Hypothalamus (tissue), 51 donors: Measurements from ENCODE around the gene SPNS3.

Experiments
- DNase-seq, 51 donors: peaks; one replicate each; lab custom pipeline; 2025; lab: John Stamatoyannopoulos, UW

The SPNS3 gene

DNA sequence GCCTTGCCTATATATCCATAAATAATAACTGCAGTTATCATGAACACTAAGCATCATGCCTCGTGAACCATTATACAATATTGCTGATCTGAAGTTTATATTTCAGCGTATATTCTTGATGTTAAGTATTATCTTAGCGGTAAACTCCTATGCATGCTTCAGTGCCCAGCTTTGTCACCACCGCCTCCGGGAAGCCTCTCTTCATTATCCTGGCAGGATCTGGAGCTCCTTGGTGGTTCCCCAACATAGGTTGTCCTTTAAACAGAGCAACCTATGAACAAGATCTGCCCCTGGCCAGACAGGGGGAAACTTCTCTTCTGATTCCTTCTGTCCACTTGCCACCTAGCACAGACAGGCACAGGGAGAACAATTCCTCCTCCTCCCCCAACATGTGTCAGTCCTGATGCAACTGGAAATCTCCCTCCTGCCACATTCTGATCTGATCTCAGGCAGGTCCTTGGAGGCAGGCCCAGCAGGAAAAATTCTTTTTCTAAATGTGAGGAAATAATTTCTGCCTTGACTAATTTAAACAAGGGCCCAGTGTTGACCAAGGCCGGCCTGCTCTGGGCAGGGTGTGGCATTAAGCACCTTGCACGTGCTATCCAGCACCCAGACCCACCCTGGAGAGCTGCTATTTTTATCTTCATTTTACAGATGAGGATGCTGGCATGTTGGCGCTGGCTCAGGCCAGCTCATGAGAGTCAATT, 87.3 kb downstream of the SPNS3 start:
- DNase-seq: no peak

DNA sequence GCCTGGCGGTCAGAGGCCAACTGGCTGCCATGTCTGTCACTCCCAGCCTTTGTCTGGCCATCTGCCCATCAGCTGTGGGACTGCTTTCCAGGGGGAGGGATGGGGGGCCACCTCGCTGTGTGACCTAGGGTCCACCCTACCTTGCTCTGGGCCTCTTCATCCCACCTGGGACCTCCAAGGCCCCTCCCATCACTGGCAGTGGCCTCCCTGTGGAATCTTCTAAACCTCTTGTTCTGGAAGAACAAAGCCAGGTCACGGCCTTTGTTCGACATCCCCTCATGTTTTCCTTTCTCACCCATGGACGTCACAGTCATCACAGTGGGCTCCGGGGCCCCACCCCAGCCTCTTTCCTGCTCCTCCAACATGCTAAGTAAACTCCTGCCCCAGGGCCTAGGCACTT, 88.9 kb downstream of the SPNS3 start:
- no peak for DNase-seq

DNA sequence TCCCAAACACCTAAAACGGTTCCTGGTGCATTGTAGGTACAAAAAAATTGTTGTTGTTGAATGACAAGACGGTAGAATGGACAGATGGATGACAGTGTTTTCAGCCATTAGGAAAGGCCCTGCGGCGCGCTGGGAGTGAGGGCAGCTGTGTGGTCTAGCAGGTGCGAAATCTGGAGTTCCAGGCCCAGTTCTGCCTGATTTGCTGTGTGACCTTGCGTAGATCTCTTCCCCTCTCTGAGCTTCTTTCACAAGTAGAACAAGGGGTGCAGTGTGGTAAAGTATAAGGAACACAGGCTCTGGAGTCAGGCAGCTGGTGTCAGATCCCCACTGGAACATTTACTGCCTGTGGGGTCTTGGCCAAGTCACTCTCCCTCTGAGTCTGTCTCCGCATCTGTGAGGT, 90.2 kb downstream of the SPNS3 start:
- DNase-seq: no peak

DNA sequence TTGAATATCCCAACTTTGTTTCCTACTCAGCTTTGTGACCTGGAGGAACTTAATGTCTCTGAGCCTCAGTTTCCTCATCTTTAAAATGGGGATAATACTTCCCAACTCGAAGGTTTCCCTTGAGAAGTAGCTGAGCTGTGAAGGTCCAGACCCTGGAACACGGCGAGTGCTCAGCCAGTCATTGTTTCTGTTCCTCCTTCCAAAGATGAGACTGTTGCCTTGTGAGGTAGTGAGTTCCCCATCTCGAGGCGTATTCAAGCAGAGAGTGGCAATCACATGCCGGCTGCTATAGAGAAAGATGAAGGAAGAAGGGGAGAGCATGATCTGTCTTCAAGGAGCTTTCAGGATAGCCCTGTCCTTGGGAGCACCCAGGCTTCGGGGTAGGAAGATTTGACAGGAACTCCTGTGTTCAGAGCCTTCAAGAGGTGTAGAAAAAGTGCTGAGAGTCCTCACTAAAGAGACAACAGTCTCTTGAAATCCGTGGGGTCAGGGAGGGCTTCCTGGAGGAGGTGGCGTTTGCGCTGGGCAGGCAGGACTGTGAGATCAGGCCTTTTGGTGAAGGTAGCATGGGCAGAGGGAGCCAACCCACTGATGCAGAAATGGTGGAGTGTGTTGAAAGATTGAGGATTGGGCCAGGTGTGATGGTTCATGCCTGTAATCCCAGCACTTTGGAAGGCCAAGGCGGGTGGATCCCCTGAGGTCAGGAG, 92.1 kb downstream of the SPNS3 start:
- no peak for DNase-seq

DNA sequence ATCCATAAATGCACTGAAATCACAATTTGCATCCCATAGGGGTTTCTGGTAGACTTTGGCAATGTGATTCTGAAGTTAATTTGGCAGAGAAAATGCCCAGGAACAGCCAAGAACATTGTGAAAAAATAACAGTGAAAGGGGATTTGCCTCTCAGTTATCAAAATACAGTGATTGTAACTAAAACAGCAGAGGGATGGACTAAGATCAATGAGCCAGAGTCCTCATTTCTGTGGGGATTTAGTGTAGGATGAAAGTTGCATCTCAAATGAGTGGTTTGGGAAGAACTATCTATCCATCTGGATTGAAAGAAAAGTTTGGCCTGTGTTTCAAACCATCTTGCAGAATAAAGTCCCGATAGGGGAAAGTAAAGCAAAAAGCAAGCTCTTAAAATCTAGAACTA, 93.4 kb downstream of the SPNS3 start:
- no peak for DNase-seq

DNA sequence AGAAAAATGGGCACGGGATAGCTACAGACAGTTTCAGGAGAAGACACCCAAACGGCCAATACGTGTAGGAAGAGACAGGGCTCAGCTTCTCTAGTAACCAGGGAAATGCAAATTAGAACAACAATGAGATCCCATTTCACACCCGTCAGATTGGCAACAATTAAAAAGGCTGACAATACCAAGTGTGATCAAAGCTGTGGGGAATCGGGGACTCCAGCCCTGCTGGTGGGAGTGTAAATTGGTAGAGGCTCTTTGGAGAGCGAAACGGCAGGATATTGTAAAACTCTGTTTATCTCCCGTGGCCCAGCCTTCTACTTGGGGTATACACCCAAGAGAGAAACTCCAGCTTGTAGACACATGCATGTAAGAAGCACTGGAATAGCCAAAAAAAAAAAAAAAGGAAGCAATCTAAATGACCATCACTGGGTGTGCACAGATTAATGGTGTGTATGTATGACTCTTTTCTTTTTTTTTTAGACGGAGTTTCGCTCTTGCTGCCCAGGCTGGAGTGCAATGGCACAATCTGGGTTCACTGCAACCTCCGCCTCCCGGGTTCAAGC, 93.9 kb downstream of the SPNS3 start:
- peak in 1 of 51 donors; percentile 30 for DNase-seq

DNA sequence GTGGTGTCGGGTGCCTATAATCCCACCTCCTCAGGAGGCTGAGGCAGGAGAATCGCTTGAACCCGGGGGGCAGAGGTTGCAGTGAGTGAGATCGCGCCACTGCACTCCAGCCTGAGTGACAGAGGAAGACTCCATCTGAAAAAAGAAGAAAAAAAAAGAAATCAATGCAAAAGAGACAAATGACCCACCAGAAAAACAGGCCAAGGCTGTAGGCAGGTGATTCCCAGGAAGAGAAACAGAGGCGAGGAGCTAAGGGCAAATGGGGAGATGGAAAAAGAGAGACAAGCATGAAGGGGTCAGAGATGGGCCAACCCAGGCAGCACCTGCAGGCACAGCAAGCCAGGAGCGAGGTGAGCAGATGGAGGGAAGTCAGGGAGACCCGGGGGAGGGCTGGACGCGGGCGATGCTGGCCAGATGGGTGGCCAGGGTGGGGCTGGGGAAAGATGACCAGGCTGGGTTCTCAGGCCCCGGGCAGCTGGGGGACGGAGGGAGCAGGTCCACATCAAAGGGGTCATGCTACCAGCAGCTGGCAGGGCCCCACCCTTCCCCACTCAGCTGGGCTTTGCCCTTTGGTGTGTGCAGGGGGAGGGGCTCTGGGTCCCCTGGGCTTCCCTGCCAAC, 95.9 kb downstream of the SPNS3 start:
- DNase-seq: no peak

DNA sequence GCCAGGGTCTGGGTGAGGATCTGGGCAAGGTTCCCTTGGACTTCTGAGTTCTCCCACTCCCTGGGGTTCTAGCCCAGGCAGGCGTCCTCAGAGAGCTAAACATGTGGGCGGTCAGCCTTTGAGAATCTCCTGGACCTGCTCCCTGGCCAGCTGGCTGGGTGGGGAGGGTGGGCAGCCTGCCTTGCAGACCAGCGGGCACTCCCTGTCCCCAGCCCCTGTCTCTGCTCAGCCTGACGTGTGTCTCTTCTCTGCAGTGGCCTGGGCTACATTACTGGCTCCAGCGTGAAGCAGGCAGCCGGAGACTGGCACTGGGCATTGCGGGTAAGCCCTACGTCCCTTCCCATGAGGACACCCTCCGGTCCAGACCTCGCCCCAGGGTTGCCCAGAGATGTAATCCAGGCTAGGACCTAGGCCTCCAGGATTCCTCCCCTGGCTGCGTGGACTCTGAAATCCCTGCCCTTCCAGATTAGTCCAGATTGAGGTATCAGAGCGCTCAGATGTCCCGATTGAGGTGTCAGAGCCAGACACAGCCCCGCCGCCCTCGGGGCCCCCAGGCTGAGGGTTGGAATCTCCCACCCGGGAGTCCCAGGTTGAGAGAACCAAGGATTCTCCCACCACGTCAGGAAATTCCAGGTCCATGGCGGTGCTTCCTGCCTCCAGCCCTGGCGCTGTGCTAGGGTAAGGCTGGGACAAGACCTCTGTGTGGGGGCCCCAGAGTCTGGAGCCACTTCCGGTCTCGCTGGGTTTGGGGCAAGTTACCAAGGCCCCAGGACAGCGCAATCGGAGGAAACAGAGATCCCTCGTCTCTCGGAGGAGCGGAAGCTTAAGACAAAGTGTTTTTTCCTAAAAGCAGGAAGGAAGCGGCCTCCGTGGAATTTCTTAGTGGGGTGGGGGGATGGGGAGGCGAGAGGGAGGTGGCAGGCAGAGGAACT, 97.3 kb downstream of the SPNS3 start:
- DNase-seq: peak in 4 of 51 donors; percentile 15 to 36 (median 25)

DNA sequence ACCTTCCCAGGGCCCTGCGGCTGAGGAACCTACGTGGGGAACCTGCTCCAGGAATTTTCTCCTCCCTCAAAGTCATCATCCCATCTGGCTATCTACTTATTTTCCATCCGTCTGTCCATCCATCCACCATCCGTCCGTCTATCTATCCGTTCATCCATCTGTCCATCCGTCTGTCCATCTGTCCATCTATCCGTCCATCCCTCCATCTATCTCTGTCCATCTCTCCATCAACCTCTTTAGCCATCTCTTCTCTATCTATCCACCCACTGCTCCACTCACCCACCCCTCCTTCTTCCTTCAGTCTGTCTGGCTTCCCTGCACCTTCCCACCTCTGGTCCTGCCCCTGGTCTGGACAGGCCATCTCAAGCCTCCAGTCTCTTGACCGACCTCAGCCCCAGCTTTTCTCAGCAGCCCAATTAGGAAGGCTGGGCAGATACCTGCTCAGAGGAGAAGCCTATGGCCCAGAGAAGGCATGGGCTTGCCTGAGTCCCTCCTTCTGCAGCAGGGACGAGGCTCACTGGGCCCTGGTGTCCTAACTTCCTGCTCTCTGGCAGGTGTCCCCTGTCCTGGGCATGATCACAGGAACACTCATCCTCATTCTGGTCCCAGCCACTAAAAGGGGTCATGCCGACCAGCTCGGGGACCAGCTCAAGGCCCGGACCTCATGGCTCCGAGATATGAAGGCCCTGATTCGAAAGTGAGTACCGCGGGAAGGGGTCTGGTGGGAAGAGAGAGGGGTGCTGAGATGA, 98.4 kb downstream of the SPNS3 start:
- no peak for DNase-seq

DNA sequence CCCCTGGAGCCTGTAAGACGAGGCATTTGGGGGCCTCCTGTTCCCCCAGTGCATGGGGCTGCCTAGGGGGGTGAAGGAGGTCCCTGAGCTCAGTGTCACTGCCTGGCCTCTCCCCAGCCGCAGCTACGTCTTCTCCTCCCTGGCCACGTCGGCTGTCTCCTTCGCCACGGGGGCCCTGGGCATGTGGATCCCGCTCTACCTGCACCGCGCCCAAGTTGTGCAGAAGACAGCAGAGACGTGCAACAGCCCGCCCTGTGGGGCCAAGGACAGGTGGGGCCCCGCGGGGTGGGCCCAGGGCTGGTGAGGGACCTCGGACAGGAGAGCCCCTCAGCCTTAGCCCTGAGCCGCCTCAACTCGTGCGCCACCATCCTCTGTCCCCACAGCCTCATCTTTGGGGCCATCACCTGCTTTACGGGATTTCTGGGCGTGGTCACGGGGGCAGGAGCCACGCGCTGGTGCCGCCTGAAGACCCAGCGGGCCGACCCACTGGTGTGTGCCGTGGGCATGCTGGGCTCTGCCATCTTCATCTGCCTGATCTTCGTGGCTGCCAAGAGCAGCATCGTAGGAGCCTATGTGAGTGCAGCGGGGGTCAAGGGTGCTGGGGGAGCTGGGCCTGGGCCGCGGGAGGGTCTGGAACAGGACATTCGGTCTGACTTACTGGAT, 99.3 kb downstream of the SPNS3 start:
- DNase-seq: no peak

DNA sequence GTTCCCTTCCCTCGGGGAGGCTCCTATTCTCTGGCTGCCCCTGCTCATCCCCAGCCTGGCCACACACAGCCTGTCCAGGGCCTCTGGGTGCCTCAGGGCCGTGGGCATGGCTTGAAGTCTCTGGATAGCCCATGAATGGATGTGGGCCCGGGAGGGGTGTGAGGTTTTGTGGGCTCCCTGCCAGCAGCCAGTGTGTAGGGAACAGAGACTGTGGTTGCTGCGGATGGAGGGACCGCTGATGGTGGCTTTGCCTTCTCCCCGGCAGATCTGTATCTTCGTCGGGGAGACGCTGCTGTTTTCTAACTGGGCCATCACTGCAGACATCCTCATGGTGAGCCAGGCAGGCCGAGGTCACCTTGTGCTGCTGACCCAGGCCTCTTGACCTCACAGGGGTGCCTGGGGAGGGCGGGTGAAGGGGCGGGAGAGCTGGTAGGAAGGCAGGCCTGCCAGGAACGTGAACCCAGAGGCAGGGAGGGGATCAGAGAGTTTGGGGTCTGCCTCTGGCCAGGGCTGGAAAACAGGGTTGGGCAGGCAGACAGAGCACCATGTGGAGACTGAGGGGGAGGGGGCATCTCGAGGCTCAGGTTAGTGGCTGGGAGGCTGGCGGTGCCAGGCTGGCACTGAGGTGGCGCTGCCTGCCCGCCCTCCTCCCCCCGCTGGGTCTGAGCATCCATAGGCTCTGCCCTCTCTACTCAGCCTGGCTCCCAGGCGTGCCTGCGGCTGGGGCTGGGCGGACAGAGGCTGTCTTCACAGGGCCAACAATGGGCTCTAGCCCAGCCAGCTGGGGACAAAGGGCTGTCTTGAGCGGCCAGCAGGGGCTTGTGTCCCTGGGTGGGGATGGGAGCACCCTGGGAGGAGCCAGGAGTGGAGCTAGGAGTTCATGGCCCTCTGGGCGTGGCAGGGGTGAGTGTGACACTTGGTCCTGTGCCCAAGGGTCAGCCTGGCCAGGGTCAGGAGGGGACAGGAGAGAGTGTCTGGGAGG, 100.1 kb downstream of the SPNS3 start:
- DNase-seq: peak in 50 of 51 donors; percentile 16 to 96 (median 86)

DNA sequence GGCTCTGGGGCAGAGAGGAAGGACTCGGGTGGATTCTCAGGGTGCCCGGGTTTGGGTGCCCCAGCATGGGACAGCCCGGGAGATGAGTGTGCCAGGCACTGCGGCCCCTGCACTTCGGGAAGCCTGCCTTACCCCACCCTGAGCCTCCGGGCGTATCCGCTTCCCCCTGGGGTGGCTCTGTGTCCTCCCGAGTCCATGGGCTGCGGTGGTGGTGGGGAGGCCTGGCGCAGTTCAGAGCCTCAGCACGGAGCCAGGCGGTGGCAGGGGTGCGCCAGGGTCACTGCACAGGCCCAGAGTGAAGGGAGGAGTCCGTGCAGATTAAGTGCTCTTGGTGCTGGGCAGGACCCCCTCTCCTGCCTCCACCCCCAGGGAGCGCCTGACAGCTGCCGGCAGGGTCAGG, 100.8 kb downstream of the SPNS3 start:
- DNase-seq: peak in 12 of 51 donors; percentile 50 to 88 (median 66)

DNA sequence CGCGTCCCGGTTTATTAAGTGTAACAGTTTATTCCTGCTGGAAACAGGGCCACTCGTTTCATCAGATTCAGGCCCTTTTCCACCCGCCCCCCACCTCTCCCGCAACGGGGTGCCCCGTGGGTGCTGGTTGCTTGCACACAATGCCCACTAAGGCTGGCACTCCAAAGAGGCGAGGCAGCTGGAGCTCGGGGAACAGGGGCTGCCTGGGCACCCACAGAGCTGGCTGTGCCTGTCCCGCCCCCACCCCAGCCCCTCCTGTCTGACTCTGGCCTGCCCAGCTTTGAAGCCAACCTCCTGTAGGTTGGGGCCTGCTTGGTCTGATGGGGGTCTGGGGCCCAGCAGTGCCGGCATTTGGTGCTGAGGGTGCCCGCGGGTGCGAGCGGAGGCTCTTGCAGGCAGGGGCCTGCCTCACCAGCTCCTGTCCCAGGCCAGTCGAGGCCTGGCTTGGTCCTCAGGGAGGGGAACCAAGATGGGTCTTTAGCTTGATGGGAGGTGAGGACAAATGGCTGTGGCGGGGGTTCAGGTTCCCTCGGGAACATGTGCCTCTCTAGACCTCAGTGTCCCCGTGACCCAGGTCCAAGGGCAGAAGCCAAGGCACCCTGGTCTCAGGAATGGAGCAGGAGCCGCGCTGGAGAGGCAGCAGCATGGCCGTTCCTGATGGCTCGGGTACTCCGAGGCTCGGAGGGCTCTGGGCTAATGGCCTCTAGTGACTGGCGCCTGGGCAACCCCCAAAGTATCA, 101.4 kb downstream of the SPNS3 start:
- peak in 11 of 51 donors; percentile 22 to 70 (median 45) for DNase-seq

DNA sequence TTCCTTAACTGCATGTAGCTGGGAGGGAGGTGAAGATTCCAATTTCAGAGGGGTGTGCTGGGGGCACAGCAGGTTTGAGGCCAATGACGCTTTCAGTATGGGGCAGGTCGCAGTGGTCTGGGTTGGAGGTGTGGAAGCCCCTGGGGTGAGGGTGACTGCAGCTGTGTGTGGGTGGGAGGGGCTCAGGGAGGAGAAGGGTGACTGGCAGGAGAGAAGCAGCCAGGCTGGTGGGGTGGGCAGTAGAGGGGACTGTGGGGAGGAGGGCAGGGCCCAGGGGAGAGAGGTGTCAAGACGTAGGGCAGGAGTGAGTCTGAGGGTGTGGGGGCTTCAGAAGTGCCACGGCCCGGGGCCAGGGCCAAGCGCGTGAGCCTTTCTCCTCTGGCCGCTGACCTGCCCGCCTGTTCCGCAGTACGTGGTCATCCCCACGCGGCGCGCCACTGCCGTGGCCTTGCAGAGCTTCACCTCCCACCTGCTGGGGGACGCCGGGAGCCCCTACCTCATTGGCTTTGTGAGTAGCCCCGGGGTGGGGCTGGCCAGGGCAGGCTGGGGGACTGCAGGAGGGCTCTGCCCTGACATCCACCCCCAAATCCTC, 102.0 kb downstream of the SPNS3 start:
- peak in 2 of 51 donors; percentile 9 to 35 for DNase-seq

DNA sequence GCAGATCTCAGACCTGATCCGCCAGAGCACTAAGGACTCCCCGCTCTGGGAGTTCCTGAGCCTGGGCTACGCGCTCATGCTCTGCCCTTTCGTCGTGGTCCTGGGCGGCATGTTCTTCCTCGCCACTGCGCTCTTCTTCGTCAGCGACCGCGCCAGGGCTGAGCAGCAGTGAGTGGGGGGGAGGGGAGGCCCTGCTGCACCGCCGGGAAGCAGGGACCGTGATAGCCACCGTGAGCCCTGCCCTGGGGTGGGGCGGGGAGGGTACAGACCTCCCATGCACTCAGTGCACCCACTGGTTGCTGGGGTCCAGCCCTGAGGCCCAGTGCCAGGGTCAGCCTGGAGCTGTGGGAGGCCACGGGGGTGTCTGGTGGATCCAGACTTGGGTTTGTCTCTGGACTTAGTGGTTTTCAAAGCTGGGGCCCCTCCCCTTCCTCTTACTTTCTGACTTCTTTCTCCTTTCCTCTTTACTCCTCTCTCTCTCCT, 102.6 kb downstream of the SPNS3 start:
- peak in 14 of 51 donors; percentile 22 to 63 (median 43) for DNase-seq

DNA sequence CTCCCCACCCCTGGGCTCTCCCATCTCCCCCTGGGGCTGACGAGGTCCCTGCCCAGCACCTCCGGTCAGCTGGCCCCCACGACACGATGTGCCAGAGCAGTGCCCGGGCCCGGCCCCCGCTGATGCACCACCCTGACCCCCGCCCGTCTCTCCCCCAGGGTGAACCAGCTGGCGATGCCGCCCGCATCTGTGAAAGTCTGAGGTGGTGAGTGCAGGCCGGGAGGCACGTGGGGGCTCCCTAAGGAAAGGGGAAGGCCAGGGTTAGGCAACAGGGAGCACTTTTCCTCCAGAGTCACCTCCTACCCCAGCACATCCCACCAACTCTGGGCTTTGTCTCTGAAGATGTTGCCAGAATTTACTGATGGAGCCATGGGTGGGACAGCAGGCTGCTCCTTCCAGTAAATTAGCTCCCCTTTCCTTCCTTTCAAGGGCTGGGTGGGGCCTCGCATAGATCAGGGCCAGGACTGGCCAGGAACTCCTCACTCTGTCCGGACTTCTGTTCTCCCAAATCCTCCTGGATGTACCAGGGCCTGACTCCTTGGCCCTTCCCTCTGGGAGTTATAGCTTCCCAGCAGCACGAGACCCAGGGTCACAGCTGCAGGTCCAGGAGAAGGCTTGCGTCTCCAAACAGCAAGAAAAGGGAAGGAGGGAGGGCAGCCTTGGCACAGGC, 103.1 kb downstream of the SPNS3 start:
- peak in 15 of 51 donors; percentile 24 to 63 (median 47) for DNase-seq
